OCI-LY7 (cell line): Measurements from ENCODE around the gene KCNT1.

ENCODE experiments used
- EZH2phosphoT487 ChIP-seq: fragments of 200-600 bp; sonication (generic); IDR thresholded peaks from 2 replicates; pipeline ENCODE4 v1.6.1; 2018; ENCODE audit warnings: low read depth, borderline replicate concordance, mild to moderate bottlenecking, mixed run types, antibody characterized with exemption, low read length, moderate library complexity, mixed read lengths
- TF ChIP-seq, protein P1 (sequence below): fragments of 200-600 bp; sonication (generic); conservative IDR thresholded peaks from 2 replicates; pipeline ENCODE4 v1.5.1; 2014; ENCODE audit warnings: mild to moderate bottlenecking, antibody characterized with exemption, low read length, moderate library complexity, mixed read lengths

GRCh38 chr9:135724186-135724787, 22.3 kb downstream of the KCNT1 start:
- TF ChIP-seq, protein P1, sequence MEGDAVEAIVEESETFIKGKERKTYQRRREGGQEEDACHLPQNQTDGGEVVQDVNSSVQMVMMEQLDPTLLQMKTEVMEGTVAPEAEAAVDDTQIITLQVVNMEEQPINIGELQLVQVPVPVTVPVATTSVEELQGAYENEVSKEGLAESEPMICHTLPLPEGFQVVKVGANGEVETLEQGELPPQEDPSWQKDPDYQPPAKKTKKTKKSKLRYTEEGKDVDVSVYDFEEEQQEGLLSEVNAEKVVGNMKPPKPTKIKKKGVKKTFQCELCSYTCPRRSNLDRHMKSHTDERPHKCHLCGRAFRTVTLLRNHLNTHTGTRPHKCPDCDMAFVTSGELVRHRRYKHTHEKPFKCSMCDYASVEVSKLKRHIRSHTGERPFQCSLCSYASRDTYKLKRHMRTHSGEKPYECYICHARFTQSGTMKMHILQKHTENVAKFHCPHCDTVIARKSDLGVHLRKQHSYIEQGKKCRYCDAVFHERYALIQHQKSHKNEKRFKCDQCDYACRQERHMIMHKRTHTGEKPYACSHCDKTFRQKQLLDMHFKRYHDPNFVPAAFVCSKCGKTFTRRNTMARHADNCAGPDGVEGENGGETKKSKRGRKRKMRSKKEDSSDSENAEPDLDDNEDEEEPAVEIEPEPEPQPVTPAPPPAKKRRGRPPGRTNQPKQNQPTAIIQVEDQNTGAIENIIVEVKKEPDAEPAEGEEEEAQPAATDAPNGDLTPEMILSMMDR, result no peak
- TF ChIP-seq EZH2phosphoT487, result no peak
